Activated CD4-positive, alpha-beta T cell treated with anti-CD3 and anti-CD28 coated beads, Interleukin-2, amount 50 U/mL, for 48 hours (primary cell): ENCODE measurements around the gene ZFYVE27.

Experiments
- DNase-seq, 2 experiments: peaks; one replicate each; pipeline ENCODE4 v3.0.0-alpha.2; 2020

Gene ZFYVE27

DNA sequence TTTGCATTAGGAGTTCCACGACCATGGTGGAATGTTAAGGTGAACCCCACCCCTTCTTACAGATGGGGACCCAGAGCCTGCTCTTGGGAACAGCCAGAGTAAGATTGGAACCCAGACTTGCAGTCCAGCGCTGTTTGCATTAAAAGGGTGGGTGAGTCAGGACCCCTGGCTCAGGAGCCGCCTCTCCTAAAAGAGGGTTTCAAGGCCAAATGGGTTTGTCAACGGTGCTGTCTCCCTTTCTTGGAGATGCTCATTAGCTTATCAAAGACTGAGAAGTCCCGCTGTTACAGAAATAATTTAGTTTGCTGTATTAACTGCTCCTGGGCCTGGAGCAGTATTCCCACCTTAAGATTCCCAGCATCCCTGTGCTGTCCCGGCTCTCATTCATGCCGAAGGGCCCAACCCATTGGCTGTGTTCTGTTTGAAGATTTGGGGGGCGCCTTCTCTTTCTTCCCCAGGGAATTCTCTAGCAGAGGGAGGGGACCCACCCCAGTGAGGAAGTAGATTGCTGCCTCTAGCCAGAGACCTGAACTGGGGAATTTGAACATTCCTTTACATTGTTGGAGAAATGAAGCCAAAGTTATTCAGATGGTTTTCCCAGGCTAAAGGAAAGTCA lies 21.6 kb upstream of the ZFYVE27 start:
- DNase-seq, result no peak

DNA sequence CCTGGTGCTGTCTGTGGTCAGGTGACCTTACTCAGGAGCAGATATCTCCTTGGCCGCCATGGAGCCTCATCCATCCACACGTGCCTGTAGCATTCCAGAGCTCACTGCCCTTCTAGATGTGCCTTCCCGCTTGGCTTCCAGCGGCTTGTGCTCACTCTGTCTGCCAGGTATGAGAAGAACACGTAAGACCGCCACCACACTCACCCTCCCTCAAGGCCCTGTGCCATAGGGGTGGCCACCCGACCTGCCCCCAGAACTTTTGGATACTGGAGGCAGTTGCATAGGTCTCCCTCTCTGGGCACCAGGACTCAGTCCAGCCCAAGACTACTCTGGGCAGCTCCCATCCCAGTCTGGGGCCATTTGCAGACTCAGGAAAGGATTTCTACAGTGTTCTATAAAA lies 19.3 kb upstream of the ZFYVE27 start:
- no peak for DNase-seq

DNA sequence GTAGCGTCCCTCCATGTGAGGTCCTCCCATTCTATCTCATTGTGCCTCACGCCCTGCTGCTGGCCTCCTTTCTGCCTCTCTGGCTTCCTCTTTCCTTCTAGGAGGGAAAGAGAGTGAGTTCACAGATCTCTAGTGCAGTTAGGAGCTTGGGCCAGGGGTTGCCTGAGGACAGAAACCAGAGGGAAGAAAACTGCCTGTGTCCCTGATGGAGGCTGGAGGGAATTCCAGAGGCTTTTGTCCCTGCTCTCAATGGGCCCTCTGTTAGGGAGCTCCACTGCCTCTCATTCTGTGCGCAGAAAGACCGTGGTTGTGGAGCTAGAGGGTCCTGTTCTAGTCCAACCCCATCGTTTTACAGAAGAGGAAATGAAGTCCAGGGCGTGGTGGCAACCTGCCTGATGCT lies 18.8 kb upstream of the ZFYVE27 start:
- no peak for DNase-seq

DNA sequence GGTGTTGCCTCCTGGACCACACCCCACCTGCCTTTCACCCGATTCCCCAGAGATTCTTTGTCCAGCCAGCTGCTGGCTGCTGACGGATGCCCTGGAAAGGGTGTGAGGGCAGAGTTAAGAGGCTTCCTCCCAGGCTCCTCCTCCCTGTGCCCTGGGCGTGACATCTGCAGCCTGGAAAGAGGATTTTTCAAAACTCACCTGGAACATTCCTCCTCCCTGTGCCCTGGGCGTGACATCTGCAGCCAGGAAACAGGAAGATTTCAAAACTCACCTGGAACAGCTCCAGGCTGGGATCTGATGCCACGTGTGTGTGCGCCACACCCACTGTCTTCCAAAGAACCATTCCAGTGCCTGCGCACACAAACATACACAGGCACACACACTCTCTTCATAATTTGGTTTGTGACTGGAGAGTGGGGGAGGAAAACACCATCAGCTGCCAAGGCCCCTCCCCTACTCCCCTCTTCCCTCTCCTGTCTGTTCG lies 18.2 kb upstream of the ZFYVE27 start:
- no peak for DNase-seq

DNA sequence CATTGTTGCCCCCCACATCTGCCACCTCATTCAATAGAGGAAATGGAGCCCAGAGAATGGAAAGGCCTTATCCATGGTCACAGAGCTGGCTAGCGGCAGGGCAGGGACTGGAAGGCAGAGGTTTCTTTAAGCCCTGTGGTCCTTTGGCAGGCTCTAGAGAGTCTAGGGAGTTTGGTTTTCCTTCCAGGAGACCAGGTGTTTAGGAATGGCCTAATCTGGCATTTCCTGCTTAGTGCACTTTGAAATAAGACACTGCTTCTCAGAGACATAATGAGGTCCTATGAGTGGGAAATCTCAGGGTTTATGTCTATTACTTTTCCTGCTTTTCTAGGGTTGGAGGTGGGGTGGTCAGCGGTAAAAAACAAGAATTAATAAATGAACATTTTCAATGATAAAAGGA lies 17.3 kb upstream of the ZFYVE27 start:
- no peak for DNase-seq

DNA sequence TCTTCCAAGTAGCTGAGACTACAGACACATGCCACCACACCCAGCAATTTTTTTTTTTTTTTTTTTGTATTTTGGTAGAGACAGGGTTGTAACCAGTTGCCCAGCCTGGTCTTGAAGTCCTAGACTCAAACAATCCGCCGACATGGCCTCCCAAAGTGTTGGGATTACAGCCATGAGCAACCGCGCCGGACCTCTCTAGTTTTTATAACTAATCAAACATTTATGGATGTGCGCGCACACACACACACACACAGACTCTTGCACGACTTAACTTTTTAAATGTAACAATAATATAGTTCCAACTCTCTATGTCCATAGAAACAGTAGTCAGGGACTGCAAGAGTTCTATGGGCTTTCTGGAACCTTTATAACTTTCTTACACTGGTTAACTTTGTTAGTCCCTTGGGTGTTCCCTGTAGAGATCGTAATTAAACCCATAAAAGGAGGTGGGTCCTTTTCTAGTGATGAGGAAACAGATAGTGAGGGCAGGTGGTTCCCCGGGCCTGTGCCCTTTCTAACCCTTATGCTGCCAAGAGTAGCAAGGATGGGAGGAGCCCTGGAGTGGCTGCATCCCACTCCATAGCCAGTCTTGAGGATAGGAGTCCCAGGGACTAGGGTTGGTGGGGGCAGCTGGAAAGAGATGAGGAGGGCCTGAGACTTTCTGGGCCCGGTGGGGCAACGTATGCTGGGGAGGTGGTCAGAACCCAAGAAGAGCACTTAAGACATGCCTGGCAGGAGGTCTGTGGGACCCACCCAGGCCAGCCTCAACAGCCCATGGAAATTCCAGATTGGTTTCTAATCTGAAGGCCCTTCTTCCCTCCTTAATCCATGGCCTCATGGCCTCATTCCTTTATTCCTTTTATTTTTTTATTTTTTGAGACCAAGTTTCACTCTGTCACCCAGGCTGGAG lies 14.8 kb upstream of the ZFYVE27 start:
- DNase-seq, result no peak

DNA sequence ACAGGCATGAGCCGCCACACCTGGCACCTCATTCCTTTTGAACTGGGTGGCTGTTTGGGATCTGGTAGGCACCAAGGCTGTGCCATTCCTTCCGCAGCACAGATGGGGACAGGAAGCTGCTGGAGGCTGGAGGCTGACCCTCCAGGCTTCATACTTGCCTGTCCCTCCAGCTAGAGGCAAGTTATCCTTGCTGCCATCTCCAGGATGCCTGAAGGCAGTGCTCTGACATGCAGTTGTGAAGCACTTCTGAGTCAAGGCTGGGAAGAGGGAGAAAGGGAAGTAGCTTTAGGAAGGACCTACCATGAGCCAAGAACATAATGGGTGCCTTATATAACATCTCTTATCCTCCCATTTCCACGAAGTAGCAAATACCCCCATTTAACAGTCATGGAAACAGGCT lies 13.9 kb upstream of the ZFYVE27 start:
- DNase-seq, result no peak

DNA sequence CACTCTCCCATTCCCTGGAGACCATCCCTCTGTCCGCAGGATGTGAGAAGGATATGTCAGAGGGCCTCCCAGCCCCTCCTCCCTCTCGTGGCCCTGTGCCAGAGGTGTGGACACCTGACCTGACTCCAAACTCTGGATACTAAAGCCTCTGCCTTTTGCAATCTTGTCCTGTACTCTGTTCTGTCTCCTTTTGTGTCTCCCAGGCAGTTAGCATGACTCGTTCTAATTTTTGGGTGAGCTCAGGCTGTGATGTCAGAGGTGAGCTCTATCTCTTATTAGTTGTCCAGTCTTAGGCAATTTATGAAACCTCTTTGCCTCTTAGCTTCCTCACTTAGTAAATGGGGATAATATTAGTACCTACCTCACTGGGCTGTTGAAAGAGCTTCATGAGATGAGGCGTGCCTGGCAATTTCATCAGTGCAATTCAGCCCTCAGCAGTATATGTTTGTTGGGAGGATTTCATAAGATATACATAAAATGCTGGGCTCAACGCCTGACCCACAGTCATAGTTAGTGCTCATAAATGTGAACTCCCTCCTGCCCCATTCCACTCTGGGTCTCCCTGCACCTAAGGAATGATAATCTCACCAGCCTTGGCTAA lies 12.5 kb upstream of the ZFYVE27 start:
- no peak for DNase-seq

DNA sequence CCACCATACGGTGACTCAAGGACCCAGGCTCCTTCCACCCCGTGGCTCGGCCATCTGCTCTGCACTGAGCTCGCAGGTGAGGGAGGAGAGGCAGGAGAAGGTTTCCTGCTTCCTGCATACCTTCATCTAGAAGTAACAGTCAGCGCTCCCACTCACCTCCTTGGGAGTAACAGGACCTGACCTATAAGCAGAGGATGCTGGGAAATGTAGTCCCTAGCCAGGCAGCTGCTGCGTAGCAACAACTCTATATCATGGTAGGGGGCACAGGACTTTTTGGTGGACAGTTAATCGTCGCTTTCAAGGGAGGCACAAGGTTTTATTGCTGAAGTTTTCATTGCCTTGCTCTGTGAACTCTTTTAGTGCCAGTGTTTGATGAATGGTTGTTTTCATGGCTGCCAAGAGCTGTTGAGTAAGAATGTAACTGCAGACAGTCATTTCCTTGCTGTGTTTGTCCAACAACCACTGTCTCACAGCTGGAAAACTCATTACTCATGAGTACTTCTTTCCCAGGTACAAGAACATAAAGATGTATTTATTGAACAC lies 10.2 kb upstream of the ZFYVE27 start:
- no peak for DNase-seq

DNA sequence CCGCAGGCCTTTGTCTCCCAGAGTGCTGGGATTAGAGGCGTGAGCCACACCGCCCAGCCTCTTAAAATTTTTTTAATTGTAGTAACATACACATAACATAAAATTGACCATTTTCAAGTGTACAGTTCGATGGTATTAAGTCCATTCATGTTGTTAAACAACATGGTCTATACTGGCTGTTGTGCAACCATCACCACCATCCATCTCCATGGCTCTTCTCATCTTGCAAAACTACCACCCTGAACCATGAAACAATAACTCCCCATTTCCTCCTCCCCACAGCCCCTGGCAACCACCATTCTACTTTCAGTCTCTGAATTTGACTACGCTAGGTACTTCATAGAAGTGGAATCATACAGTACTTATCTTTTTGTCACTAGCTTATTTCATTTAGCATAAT lies 7.9 kb upstream of the ZFYVE27 start:
- no peak for DNase-seq

DNA sequence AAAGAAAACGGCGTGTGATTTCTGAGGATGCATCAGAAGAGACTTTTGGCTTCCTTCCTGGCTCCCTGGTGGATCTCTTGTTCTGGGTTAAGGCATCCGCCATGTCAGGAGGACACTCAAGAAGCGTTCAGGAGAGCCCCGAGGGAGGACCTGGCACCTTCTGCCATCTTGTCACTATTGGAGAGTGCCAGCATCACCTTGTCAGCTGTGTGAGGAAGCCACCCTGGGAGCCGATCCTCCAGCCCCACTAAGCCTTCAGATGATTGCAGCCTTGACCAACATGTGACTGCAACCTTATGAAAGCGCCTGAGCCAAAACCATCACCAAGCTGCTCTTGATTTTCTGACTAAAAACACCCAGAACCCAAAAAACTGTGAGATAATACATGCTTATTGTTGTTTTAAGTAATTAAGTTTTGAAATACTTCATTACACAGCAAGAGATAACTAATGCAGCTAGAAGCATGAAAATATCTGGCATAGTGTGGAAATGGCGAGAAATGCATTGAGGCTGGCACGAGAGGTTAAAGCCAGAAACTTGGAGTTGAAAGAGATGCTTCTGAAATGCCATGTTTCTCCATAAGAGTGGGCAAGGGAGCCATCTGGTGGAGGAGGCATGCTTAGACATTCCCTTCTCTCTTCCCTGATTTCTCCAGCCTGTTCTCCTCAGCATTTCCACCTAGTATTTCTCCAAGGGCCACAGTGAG lies 5.4 kb upstream of the ZFYVE27 start:
- DNase-seq, result peak; percentile 59 to 68

DNA sequence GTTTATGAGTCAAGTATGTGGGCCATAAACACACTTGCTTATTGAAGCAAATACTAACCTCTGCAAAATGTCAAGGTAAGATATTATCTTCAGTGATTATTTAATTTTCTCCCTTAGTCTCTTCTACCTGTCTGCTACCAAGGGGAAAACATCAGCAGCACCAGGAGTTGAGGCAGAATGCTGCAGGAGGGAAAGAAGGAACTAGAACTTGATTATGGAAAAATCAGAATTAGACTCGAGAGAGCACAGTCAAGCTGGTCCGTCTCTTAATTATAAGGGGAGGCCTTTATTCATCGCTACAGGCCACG lies 4.9 kb upstream of the ZFYVE27 start:
- no peak for DNase-seq

DNA sequence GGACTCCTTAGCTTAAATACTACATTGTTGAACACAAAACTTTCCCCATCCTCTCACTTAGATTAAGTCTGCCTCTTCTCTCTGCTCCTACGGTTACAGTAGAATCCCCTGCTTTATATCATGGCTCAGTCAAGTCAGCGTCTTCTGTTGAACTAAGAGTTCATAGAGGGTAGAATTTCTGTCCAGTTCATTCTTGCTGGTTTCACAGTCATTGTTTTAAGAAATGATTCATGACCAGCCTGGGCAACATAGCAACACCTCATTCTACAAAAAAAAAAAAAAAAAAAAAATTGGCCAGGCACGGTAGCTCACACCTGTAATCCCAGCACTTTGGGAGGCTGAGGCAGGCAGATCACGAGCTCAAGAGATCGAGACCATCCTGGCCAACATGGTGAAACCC lies 3.7 kb upstream of the ZFYVE27 start:
- DNase-seq, result no peak

DNA sequence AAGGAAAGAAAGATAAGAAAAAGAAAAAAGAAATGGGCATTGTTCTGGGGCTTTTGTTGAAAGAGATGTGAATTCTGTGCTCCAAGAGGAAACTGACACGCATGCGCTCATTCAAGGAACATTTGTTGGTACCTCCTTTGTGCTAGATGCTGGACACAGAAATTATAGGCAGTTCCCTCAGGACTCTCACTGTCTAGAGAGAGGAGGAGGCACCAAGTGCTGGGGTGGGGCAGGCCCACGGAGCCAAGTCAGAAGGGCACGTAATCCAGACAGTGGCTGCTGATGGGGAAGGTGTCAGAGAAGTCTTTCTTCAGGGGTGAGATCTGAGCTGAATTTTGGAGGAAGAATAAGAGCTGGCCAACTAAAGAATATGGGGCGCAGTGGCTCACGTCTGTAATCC lies 2.9 kb upstream of the ZFYVE27 start:
- DNase-seq, result no peak

DNA sequence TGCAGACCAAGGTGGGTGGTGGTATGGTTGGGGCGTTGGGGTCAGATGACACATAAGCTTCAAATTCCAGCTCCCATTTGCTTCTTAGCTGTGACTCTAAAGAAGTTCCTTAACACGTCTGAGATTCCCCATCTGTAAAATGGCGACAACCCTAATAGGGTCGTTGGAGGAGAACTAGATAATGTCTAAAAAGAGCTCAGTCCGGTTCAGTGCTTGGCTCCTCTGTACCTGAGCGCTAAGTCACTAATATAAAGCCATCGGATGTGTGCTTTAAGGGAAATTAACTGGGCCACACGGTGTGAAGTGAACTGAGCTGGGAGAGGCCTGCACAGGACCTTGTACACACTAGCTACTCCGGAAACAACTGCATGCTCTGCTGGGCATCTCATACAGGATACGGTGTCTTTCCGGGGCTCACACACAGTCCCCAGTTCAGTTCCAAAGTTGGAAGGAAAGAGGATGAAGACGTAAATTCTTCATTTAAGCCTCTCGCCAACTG lies 476 bp upstream of the ZFYVE27 start:
- no peak for DNase-seq

DNA sequence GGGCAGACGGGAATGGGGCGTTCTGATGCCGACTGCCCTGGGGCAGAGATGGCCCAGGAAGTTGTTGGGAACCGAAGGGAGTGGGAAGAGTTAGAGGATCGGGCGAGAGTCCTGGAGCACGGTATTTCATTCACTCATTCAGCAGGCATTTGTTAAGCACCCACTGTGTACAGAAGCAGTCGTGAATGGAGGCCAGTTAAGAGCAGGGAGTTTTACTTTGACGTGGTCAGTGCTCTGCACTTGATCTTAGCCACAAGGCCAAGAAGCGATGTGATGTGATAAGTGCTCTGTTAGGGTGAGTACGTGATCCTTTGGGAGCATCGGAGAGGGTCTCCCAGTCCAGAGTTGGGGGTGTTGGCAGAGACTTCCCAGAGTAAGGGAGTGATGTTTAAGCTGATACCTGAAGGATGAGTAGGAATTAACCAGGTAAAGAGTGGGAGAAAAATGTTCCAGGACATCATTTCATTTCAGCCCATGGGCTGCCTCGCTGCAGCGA lies 890 bp downstream of the ZFYVE27 start:
- DNase-seq, result no peak

DNA sequence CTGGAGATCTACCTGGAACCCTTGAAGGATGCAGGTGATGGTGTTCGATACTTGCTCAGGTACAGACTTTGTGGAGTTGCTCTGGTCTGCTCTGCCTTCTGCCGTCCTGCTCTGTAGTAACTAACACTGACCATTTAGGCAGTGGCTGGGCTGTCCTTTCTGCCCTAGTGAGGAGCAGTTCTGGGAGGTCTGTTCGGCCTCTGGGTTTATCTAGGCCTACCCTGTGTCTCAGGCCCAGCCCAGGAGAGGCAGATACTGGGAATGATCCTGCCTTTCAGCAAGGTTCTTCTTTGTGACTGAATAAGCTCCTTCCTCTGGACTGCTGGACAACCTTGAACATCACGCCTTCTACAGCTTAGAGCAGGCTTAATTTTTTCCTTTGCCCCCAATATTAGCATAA lies 1.7 kb downstream of the ZFYVE27 start:
- no peak for DNase-seq

DNA sequence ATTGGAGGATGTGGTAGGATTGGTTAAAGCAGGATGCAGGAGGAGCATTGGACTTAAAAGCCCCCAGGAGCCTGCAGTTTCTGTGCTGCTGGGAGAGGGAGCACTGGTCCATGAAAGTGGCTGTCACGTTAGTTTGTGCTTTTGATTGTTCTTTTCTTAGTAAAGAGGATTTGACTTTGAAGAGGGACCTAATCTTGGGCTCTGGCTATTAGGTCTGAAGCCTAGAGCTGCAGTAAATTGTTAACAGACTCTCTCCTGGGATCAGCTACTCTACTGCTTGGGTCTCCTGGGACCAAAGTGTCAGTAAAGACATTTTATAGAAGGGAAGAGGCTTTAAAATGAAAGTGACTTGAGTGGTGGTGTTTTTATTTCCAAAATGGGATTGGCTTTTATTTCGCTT lies 3.7 kb downstream of the ZFYVE27 start:
- no peak for DNase-seq

DNA sequence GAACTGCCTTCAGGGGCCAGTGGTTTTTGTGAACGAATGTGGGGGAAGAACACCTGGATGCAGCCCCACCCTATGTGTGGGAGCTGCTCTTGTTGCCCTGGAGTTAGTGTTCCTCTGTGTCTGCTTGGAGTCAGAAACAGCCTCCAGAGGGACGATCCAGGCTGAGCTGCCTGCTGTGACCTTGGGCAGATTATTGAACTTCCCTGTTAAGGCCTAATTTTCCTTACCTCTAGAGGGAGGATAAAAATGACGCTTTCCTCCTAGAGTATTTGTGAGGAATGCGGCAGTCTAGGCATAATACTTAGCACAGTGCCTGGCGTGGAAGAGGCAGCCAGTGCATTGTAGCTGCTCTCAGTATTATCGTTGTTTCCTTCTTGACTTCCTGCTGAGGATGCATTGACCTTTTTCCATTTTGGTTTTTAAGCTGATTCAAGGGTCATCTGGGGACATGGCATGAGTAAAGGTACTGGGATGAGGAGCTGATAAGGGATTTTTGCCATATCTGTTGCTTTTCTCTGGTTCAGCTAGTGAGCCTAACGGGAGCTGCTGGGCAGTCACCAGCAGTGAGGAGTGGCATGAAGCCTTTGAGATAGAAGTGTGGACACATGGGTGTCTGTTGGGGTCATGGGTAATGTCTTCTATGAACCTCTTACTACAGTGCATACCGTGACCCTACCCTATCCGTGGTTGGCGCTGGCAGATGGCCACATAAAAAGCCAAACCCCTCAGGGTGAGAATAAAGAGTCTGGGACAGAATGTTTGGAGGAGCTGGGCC lies 6.4 kb downstream of the ZFYVE27 start:
- DNase-seq, result no peak

DNA sequence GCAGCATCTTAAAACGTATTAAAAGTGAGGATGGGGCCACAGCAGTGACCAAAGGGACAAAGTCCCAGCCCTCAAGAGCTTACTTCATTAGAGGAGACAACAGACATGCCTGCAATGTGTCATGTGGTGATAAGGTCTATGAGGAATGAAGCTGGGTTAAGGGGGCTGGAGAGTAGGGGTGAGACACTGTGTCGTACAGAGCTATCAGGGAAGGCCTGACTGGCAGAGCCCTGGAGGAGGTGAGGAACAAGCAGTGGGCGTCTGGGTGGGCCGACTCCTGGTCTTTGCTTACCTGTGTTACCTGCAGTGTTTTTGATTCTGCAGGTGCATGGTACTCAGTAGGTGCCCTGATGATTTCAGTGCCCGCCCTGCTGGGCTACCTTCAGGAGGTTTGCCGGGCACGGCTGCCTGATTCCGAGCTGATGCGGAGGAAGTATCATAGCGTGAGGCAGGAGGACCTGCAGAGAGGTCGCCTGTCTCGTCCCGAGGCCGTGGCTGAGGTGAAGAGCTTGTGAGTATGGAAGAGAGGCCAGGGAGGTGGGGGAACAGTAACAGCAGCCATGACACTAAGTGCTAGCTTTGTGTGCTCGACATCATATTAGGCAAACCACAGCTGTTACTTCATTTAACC lies 7.6 kb downstream of the ZFYVE27 start:
- DNase-seq, result no peak

DNA sequence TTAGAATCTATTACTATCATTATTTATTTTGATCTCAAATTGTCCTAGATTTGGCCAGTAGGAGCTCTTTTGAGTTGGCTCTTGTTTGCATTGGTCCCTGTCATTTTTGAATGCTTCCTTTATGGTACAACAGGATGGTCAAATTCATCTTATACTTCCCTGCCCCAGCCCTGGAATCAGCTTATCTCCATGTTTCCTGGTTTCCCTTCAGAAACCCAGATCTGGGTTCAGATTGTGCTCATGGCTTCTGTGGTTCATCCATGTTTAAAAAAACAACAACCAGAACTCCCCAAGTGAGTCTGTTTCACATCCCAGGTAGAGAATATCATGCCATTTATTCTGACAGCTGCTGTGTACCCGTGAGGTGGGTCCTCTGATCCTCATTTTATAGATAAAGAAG lies 10.6 kb downstream of the ZFYVE27 start:
- DNase-seq, result no peak

DNA sequence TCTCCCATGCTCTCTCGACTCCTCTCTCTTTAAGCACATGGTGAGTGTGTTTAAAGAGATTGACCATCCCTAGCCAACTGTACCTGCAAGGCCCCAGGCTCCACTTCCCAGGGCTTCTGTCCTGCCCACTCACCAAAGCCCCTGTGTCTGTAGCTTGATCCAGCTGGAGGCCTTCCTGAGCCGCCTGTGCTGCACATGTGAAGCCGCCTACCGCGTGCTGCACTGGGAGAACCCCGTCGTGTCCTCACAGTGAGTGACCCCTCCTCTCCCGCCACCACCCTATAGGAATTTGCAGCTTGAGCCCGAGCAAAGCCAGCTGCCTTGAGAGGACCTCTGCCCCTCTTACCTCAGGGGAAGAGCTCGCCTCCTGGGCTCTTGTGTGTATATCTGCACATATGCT lies 11.2 kb downstream of the ZFYVE27 start:
- DNase-seq, result no peak
